Testis (tissue), 2 donors: Measurements from ENCODE around the gene ZNF491.

Experiments used
- POLR2A ChIP-seq: fragments of 450-650 bp; IDR thresholded peaks from one replicate; pipeline ENCODE4 v1.6.1; 2017; ENCODE audit warnings: antibody characterized with exemption, mild to moderate bottlenecking, moderate library complexity
- TF ChIP-seq, protein P1 (sequence below), 3 experiments: fragments of 450-650 bp in 2 of 3; fragments of 200-600 bp in 1 of 3; sonication (generic) in 1 of 3; IDR thresholded peaks; one replicate each; pipeline ENCODE4 v1.5.1; 2016 to 2019; ENCODE audit warnings: antibody characterized with exemption in 3 of 3, mild to moderate bottlenecking in 2 of 3, moderate library complexity in 1 of 3

DNA sequence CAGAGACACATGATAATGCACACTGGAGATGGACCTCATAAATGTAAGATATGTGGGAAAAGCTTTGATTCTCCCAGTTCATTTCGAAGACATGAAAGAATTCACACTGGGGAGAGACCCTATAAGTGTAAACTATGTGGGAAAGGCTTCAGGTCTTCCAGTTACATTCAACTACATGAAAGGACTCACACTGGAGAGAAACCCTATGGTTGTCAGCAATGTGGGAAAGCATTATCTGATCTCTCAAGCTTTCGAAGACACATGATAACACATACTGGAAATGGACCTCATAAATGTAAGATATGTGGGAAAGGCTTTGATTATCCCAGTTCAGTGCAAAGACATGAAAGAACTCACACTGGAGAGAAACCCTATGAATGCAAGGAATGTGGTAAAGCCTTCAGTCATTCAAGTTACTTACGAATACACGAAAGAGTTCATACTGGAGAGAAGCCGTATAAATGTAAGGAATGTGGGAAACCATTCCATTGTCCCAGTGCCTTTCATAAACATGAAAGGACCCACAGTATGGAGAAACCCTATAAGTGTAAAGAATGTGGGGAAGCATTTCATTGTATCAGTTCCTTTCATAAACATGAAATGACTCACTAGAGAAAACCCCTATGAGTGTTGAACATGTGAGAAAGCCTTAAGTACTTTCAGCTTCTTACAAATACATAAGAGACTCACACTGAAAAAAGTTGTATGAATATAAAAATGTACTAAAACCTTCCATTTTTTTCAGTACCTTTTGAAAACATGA is 16.8 kb upstream of the ZNF491 start:
- TF ChIP-seq POLR2A: no peak
- TF ChIP-seq, protein P1, sequence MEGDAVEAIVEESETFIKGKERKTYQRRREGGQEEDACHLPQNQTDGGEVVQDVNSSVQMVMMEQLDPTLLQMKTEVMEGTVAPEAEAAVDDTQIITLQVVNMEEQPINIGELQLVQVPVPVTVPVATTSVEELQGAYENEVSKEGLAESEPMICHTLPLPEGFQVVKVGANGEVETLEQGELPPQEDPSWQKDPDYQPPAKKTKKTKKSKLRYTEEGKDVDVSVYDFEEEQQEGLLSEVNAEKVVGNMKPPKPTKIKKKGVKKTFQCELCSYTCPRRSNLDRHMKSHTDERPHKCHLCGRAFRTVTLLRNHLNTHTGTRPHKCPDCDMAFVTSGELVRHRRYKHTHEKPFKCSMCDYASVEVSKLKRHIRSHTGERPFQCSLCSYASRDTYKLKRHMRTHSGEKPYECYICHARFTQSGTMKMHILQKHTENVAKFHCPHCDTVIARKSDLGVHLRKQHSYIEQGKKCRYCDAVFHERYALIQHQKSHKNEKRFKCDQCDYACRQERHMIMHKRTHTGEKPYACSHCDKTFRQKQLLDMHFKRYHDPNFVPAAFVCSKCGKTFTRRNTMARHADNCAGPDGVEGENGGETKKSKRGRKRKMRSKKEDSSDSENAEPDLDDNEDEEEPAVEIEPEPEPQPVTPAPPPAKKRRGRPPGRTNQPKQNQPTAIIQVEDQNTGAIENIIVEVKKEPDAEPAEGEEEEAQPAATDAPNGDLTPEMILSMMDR (IDR thresholded peaks at IDR 0.05): no peak
